ENCODE results near the gene MDFIC. TPM values are rescaled to one million over a fixed set of nuclear protein-coding genes. Genes with fewer than 3 reads are reported as not detected.

MDFIC gene
- total RNA-seq, 1 experiment from 2014 or later, result 13.0 TPM

DNA sequence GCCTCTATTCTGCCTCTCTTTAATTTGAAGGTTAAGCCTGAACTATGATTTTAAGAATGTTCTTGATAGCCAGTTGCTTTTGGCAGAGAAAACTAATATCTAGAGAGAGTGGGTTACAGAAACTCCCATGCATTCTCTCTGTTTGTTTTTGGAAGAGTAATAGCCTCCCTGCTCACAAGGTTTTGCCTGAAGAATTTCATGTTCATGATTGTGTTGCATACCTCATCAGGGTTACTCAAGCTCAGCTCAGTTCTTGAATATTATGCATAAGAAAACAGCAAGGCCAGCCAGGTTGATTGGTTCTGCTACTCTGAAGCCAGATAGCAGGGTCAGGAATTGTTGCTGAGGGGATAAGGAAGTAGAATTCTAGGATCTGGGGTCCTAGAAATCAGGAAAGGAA is 137.4 kb downstream of the MDFIC start:
- DNase-seq, result no peak
- no TSS peak for BruUV-seq (replicated peaks)
- intact Hi-C loops (cut with micrococcal nuclease; ENCODE audit: unreplicated experiment), result no loop called here

DNA sequence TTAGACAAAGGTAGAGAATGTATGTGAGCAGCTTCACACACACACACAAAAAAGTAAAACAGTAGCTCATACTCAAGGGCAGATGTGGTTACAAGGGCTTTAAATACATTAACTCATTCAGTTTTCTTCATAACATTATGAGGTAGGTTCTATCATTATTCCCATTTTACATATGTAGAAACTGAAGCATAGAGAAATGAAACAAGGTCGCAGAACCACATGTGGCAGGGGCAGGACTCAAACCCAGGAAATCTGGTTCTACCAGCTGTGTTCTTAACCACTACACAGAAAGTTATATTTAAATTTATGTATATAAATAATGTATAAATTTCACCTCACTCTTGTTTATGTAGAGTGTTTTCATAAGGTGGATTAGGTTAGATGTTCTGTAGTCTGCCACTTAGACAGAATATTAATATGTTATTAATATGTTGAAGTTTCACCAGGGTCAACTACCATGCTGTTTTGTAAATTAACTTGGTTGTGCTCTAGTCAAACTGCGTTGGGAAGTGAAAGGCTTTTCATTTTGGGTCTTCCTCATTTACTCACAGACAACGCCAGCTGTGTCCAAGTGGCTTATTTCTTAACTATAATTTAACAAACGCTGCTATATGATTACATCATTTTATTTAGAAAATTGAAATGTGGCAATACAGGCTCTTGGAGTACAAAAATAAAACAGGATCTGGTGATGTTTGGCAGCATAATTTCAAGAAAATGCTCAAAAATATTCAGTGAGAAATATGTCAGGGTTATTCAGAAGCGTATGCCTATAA is 138.4 kb downstream of the MDFIC start:
- H3K4me1 Mint-ChIP-seq (ENCODE audit: low read depth, unreplicated experiment), result no peaks in the 10 kb centered on the region
- intact Hi-C loops (cut with micrococcal nuclease; ENCODE audit: unreplicated experiment), result no loop called here
- TF ChIP-seq, protein P1, sequence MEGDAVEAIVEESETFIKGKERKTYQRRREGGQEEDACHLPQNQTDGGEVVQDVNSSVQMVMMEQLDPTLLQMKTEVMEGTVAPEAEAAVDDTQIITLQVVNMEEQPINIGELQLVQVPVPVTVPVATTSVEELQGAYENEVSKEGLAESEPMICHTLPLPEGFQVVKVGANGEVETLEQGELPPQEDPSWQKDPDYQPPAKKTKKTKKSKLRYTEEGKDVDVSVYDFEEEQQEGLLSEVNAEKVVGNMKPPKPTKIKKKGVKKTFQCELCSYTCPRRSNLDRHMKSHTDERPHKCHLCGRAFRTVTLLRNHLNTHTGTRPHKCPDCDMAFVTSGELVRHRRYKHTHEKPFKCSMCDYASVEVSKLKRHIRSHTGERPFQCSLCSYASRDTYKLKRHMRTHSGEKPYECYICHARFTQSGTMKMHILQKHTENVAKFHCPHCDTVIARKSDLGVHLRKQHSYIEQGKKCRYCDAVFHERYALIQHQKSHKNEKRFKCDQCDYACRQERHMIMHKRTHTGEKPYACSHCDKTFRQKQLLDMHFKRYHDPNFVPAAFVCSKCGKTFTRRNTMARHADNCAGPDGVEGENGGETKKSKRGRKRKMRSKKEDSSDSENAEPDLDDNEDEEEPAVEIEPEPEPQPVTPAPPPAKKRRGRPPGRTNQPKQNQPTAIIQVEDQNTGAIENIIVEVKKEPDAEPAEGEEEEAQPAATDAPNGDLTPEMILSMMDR (IDR thresholded peaks at IDR 0.05; ENCODE audit: unreplicated experiment), result no peak
- H3K9me3 Mint-ChIP-seq (ENCODE audit: low read depth, unreplicated experiment), result no peaks in the 10 kb centered on the region
- BruUV-seq (replicated peaks), result no TSS peak
- no peak for DNase-seq
- CTCF ChIA-PET, result no interaction called here
- H3K4me3 Mint-ChIP-seq (ENCODE audit: low read depth, unreplicated experiment), result no peak overlapping the region
- H3K27ac Mint-ChIP-seq (ENCODE audit: unreplicated experiment), result no peak overlapping the region
- no peaks in the 10 kb centered on the region for H3K27me3 Mint-ChIP-seq (ENCODE audit: unreplicated experiment)
- no peaks in the 10 kb centered on the region for H3K36me3 Mint-ChIP-seq (ENCODE audit: insufficient read depth, unreplicated experiment)

More for the DNA sequence above, 137.4 kb downstream of the MDFIC start:
- Mint-ChIP-seq H3K36me3 (ENCODE audit: insufficient read depth, unreplicated experiment) (no peaks in the 10 kb centered on the region), H3K27me3 (ENCODE audit: unreplicated experiment) (no peaks in the 10 kb centered on the region), H3K27ac (ENCODE audit: unreplicated experiment) (no peak overlapping the region), H3K9me3 (ENCODE audit: low read depth, unreplicated experiment) (peaks cover 3% of the 10 kb centered on the region), H3K4me3 (ENCODE audit: low read depth, unreplicated experiment) (no peak overlapping the region), H3K4me1 (ENCODE audit: low read depth, unreplicated experiment) (peaks cover 7% of the 10 kb centered on the region)
- CTCF ChIA-PET, result no interaction called here
- TF ChIP-seq, protein P1 (IDR thresholded peaks at IDR 0.05; ENCODE audit: unreplicated experiment), result no peak

DNA sequence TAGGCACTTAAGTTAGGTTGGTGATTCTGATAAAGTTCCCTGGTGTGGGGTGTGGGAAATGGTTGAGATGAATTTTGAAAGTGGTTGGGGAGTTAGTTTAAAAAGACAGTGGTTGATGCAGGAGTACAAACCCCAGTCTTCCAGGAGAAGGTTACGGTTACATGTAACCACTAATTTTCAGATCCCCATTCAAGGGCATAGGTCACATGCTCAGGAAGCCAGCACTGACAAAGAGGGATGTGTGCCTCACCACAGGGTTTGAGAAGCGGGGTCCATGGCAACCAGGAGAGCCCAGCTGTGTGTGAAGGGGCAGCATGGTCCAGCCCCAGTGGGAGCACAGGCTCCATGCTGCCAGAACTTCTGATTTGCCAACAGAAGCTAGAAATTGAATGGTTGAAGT is 144.2 kb downstream of the MDFIC start:
- Mint-ChIP-seq H3K27ac (ENCODE audit: unreplicated experiment) (no peak overlapping the region), H3K4me1 (ENCODE audit: low read depth, unreplicated experiment) (no peaks in the 10 kb centered on the region), H3K27me3 (ENCODE audit: unreplicated experiment) (no peaks in the 10 kb centered on the region), H3K4me3 (ENCODE audit: low read depth, unreplicated experiment) (no peak overlapping the region), H3K9me3 (ENCODE audit: low read depth, unreplicated experiment) (no peaks in the 10 kb centered on the region), H3K36me3 (ENCODE audit: insufficient read depth, unreplicated experiment) (no peaks in the 10 kb centered on the region)
- CTCF ChIA-PET, result no interaction called here
- TF ChIP-seq, protein P1 (IDR thresholded peaks at IDR 0.05; ENCODE audit: unreplicated experiment), result no peak
- DNase-seq, result no peak
- intact Hi-C loops (cut with micrococcal nuclease; ENCODE audit: unreplicated experiment), result no loop called here
- BruUV-seq (replicated peaks), result no TSS peak

DNA sequence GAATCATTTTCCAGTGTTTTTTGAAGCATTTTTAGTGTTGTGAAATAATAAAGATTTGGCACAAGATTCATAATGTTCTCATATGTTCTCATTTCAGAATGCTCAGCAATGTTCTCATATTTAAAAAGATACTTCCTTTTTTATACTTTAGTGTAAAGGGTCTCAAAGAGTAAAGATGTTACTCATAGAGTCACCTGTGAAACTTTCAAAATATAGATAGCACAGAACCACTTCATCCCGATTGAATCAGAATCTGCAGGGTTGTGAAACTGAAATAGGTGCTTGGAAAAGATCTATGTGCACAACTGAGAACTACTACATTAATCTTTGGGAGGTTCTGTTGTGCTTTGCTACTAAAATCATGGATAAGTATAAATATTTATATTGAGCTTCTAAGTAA is 144.7 kb downstream of the MDFIC start:
- no peak overlapping the region for H3K4me3 Mint-ChIP-seq (ENCODE audit: low read depth, unreplicated experiment)
- no TSS peak for BruUV-seq (replicated peaks)
- H3K27ac Mint-ChIP-seq (ENCODE audit: unreplicated experiment), result no peak overlapping the region
- no peaks in the 10 kb centered on the region for H3K36me3 Mint-ChIP-seq (ENCODE audit: insufficient read depth, unreplicated experiment)
- H3K9me3 Mint-ChIP-seq (ENCODE audit: low read depth, unreplicated experiment), result no peaks in the 10 kb centered on the region
- intact Hi-C loops (cut with micrococcal nuclease; ENCODE audit: unreplicated experiment), result no loop called here
- CTCF ChIA-PET, result no interaction called here
- H3K4me1 Mint-ChIP-seq (ENCODE audit: low read depth, unreplicated experiment), result no peaks in the 10 kb centered on the region
- DNase-seq, result no peak
- TF ChIP-seq, protein P1 (IDR thresholded peaks at IDR 0.05; ENCODE audit: unreplicated experiment), result no peak
- H3K27me3 Mint-ChIP-seq (ENCODE audit: unreplicated experiment), result no peaks in the 10 kb centered on the region
